Right lobe of liver (tissue), 6 donors: Measurements from ENCODE around the gene FAM168B. TPM values are rescaled to one million over a fixed set of nuclear protein-coding genes. Genes with fewer than 3 reads are reported as not detected.
A peak's percentile ranks its signal among the peaks of the same experiment; 100 is the strongest.
"Not testable (repeated sequence)": the region's sequence is repeated elsewhere in the genome, so short reads cannot be mapped to it uniquely, and the experiment has no call there.

Source experiments
- ATAC-seq, 4 donors: fragments of 200-7000 bp; cut with Tn5 transposase; one replicate each; pipeline ENCODE4 v1.9.1; 2020; ENCODE audit warnings: mild to moderate bottlenecking in 4 of 4, moderate library complexity in 4 of 4
- DNase-seq, 3 donors: peaks; one replicate each; pipeline ENCODE4 v3.0.0-alpha.2; 2020
- H3K27ac ChIP-seq, 3 donors: fragments of 200-600 bp; one replicate each; pipeline ENCODE4 v1.8.0; 2022
- H3K27me3 ChIP-seq, 2 donors: fragments of 200-600 bp; one replicate each; pipeline ENCODE4 v1.8.0; 2022
- H3K36me3 ChIP-seq, 4 donors: fragments of 200-600 bp; sonication (generic) in 1 of 4; one replicate each; pipeline versions ENCODE4 v1.5.1 to v1.8.0; 2017 to 2022; ENCODE audit warnings: control low read depth in 1 of 4
- H3K4me1 ChIP-seq, 4 donors: fragments of 200-600 bp; sonication (generic) in 1 of 4; one replicate each; pipeline versions ENCODE4 v1.5.1 to v1.8.0; 2017 to 2022; ENCODE audit warnings: control low read depth in 1 of 4
- H3K4me3 ChIP-seq, 3 donors: fragments of 200-600 bp; one replicate each; pipeline ENCODE4 v1.8.0; 2022
- H3K9me3 ChIP-seq, 4 donors: fragments of 200-600 bp; sonication (generic) in 1 of 4; one replicate each; pipeline versions ENCODE4 v1.5.1 to v1.8.0; 2017 to 2022; ENCODE audit warnings: control low read depth in 1 of 4
- POLR2A ChIP-seq: fragments of 450-650 bp; IDR thresholded peaks from one replicate; pipeline ENCODE4 v1.6.1; 2017; ENCODE audit warnings: antibody characterized with exemption, mild to moderate bottlenecking
- WGBS: methylation state at CpG from one replicate; pipeline ENCODE4 v1.1.6; 2018; ENCODE audit warnings: low coverage, low lambda C conversion rate; ENCODE audit not compliant: insufficient coverage; ENCODE audit errors: missing lambda C conversion rate; 5-methylcytosine and 5-hydroxymethylcytosine counted together
- intact Hi-C, 2 donors: fragments of 100-400 bp; cut with DNase I; formaldehyde crosslinking; loops; one replicate each; pipeline versions ENCODE4 v1.11.2 to v1.14.1; 2022
- total RNA-seq, 6 experiments: library from RNA; depleted of rRNA in 2 of 6; stranded (reverse); fragments of >200 nt in 2 of 6; fragmentation: NEBNext Ultra II Directional in 3 of 6; extraction: Animal tissue kit (Norgen Biotek cat#: 25700) in 3 of 6; gene quantifications; one replicate each; pipeline versions ENCODE4 v1.1.0 to v1.2.4, GENCODE V29; 2016 to 2023
- TF ChIP-seq, protein P1 (sequence below), 4 donors: fragments of 200-600 bp in 3 of 4; fragments of 450-650 bp in 1 of 4; IDR thresholded peaks; one replicate each; pipeline versions ENCODE4 v1.5.1 to v1.8.0; 2016 to 2022; ENCODE audit warnings: antibody characterized with exemption in 4 of 4, mild to moderate bottlenecking in 2 of 4
- donor health status: DM: no; HTN: yes; CAD: no.
- donor health status: DM: no; HTN: no; CAD: no.
- donor health status: DM: no; HTN: no; CAD: no.
- donor health status: DM: no; HTN: yes; CAD: no.
- donor health status: DM: no; HTN: yes; CAD: no.

Gene FAM168B
- total RNA-seq, 6 experiments from 2014 or later, result 28.1 to 69.7 (median 33.9) TPM

GRCh38 chr2:131123192-131123591 is 29.9 kb upstream of the FAM168B start:
- Histone ChIP-seq H3K4me1 (no peaks in the 10 kb centered on the region), H3K36me3 (peaks cover 0 to 36% (median 19%) of the 10 kb centered on the region in 4 donors), H3K4me3 (no peak overlapping the region), H3K27ac (no peak overlapping the region), H3K9me3 (no peaks in the 10 kb centered on the region), H3K27me3 (no peaks in the 10 kb centered on the region)
- WGBS, result 93% methylated on average over 2 of the region's 3 CpGs
- no peak for ATAC-seq
- intact Hi-C loops, result no loop called here
- TF ChIP-seq, protein P1, sequence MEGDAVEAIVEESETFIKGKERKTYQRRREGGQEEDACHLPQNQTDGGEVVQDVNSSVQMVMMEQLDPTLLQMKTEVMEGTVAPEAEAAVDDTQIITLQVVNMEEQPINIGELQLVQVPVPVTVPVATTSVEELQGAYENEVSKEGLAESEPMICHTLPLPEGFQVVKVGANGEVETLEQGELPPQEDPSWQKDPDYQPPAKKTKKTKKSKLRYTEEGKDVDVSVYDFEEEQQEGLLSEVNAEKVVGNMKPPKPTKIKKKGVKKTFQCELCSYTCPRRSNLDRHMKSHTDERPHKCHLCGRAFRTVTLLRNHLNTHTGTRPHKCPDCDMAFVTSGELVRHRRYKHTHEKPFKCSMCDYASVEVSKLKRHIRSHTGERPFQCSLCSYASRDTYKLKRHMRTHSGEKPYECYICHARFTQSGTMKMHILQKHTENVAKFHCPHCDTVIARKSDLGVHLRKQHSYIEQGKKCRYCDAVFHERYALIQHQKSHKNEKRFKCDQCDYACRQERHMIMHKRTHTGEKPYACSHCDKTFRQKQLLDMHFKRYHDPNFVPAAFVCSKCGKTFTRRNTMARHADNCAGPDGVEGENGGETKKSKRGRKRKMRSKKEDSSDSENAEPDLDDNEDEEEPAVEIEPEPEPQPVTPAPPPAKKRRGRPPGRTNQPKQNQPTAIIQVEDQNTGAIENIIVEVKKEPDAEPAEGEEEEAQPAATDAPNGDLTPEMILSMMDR (IDR thresholded peaks at IDR 0.05), result no peak
- no peak for TF ChIP-seq POLR2A
- no peak for DNase-seq

GRCh38 chr2:131122496-131122895 is 29.2 kb upstream of the FAM168B start:
- Histone ChIP-seq H3K27ac (no peak overlapping the region), H3K27me3 (no peaks in the 10 kb centered on the region), H3K36me3 (peaks cover 0 to 29% (median 16%) of the 10 kb centered on the region in 4 donors), H3K4me1 (no peaks in the 10 kb centered on the region), H3K9me3 (no peaks in the 10 kb centered on the region), H3K4me3 (no peak overlapping the region)
- ATAC-seq, result no peak
- WGBS, result 100% methylated on average over 3 of the region's 4 CpGs
- TF ChIP-seq, protein P1 (IDR thresholded peaks at IDR 0.05), result no peak
- TF ChIP-seq POLR2A, result no peak
- no peak for DNase-seq
- intact Hi-C loops, result no loop called here

DNA sequence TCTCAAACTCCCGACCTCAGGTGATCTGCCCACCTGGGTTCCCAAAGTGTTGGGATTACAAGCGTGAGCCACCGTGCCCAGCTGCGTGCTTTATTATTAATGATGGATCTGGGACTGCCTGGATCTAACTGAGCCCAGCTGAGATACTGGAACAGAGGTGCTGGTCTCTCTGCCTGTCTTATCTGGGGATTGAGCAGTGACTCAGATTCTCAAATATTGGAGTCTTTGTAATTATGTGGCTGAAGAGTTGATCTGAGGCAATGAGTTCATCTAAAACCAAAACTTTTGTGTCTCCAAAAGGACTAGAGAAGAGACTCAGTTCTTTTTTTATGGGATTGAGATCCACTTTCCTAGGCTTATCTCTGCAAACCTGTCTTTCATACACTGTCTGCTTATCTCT is 28.2 kb upstream of the FAM168B start:
- peaks cover 0 to 19% (median 11%) of the 10 kb centered on the region in 4 donors for H3K36me3 ChIP-seq
- no peaks in the 10 kb centered on the region for H3K4me1 ChIP-seq
- intact Hi-C loops, result no loop called here
- no peak overlapping the region for H3K27ac ChIP-seq
- DNase-seq (no peak), ATAC-seq (peak in 1 of 4 donors; percentile 19)
- H3K9me3 ChIP-seq, result no peaks in the 10 kb centered on the region
- WGBS, result 100% methylated on average over 1 of the region's 4 CpGs
- H3K27me3 ChIP-seq, result no peaks in the 10 kb centered on the region
- no peak overlapping the region for H3K4me3 ChIP-seq
- TF ChIP-seq, protein P1 (IDR thresholded peaks at IDR 0.05), result no peak
- no peak for TF ChIP-seq POLR2A

DNA sequence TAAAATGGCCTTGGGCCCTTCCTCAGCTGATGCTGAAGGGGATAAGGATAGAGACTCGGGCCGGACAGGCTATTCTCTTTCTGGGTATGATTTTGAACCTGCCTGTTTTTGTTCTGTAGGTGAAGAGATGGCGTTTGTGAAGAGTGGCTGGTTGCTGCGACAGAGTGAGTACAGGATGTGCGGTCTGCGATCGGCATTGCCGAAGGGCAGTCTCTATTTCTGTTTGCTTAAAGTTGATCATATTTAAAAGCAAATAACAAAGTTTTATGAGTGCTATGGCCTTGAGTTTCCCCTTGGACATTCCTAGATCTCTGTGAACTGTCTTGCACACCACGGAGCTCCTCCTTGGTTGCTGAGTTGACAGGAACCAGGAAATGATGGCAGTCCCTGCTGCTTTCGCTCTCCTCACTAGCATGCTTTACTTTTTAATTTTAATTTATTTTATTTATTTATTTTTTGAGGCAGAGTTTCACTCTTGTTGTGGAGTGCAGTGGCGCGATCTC is 27.6 kb upstream of the FAM168B start:
- H3K27ac ChIP-seq, result no peak overlapping the region
- H3K9me3 ChIP-seq, result no peaks in the 10 kb centered on the region
- H3K4me3 ChIP-seq, result no peak overlapping the region
- ATAC-seq (no peak), DNase-seq (no peak)
- H3K27me3 ChIP-seq, result no peaks in the 10 kb centered on the region
- 84% methylated on average over 12 of the region's 12 CpGs for WGBS
- intact Hi-C loops, result no loop called here
- peaks cover 0 to 13% (median 6%) of the 10 kb centered on the region in 4 donors for H3K36me3 ChIP-seq
- TF ChIP-seq, protein P1 (IDR thresholded peaks at IDR 0.05), result no peak
- no peak for TF ChIP-seq POLR2A
- no peaks in the 10 kb centered on the region for H3K4me1 ChIP-seq

DNA sequence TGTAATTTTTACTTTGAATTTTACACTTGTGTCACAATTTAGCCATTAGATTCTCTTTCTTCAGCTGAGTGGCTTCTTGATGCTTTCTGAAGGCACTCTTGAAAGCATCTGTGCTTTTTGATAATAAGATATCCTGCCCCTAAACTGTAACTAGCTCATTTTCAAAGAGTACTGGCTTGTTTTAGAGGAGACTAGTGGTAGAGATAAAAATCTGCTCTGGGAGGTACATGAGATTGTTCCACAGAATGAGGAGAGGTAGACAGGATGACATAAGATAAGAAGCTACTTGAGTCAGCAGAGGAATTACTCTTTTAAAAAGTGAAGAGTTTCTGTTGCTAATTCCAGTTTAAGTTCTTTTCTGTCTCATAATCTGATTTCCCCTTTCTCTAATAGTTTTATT is 22.5 kb upstream of the FAM168B start:
- Histone ChIP-seq H3K27ac (no peak overlapping the region), H3K4me3 (no peak overlapping the region), H3K27me3 (no peaks in the 10 kb centered on the region), H3K4me1 (peaks cover 0 to 20% (median 4%) of the 10 kb centered on the region in 4 donors), H3K9me3 (no peaks in the 10 kb centered on the region), H3K36me3 (no peaks in the 10 kb centered on the region)
- DNase-seq, result no peak
- TF ChIP-seq, protein P1 (IDR thresholded peaks at IDR 0.05), result no peak
- TF ChIP-seq POLR2A, result no peak
- intact Hi-C loops, result no loop called here
- ATAC-seq, result no peak

DNA sequence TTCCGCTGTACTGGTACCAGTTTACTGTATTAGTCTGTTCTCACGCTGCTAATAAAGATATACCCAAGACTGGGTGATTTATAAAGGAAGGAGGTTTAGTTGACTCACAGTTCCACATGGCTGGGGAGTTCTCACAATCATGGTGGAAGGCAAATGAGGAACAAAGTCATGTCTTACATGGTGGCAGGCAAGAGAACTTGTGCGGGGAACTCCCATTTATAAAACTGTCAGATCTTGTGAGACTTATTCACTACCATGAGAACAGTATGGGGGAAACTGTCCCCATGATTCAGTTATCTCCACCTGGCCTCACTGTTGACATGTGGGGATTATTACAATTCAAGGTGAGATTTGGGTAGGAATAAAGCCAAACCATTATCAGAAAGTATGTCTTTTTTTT is 21.7 kb upstream of the FAM168B start:
- H3K27ac ChIP-seq, H3K9me3 ChIP-seq, H3K27me3 ChIP-seq, ATAC-seq, DNase-seq, H3K36me3 ChIP-seq, H3K4me3 ChIP-seq, intact Hi-C loops: not testable (repeated sequence)
- 97% methylated on average over 3 of the region's 3 CpGs for WGBS
- H3K4me1 ChIP-seq, result peaks cover 0 to 20% (median 4%) of the 10 kb centered on the region in 4 donors
